DND-41 (cell line): ENCODE measurements around the gene MYEOV.

Source experiments
- ATAC-seq: fragments of 200-7000 bp; cut with Tn5 transposase; 3 replicates; pipeline ENCODE4 v1.9.1; 2021; ENCODE audit warnings: low read depth; ENCODE audit not compliant: insufficient read depth
- DNase-seq: peaks from one replicate; pipeline ENCODE4 v3.0.0-alpha.2; 2020
- H2AFZ ChIP-seq: 2 replicates; pipeline ENCODE4 v1.6.0; 2012; ENCODE audit warnings: low read depth, low read length
- H3K27ac ChIP-seq: 2 replicates; pipeline ENCODE4 v1.5.1; 2012; ENCODE audit warnings: low read length, inconsistent platforms
- H3K27me3 ChIP-seq: fragments of 200-600 bp; sonication (generic); 2 replicates; pipeline ENCODE4 v1.6.0; 2012; ENCODE audit warnings: low read length, mild to moderate bottlenecking, inconsistent platforms; ENCODE audit not compliant: insufficient read depth, poor library complexity
- H3K36me3 ChIP-seq: 2 replicates; pipeline ENCODE4 v1.5.1; 2012; ENCODE audit warnings: low read length, inconsistent platforms; ENCODE audit not compliant: insufficient read depth
- H3K4me1 ChIP-seq: 2 replicates; pipeline ENCODE4 v1.5.1; 2012; ENCODE audit warnings: mild to moderate bottlenecking, low read length; ENCODE audit not compliant: insufficient read depth
- H3K4me2 ChIP-seq: 2 replicates; pipeline ENCODE4 v1.6.0; 2012; ENCODE audit warnings: mild to moderate bottlenecking, moderate library complexity, low read length, inconsistent platforms; ENCODE audit not compliant: insufficient read depth
- H3K4me3 ChIP-seq, 2 experiments: fragments of 200-600 bp in 1 of 2; shearing (Covaris generic) in 1 of 2; 2 replicates each; pipeline ENCODE4 v1.5.1; 2012 to 2016; ENCODE audit warnings: inconsistent platforms in 2 of 2, low read length in 2 of 2, mild to moderate bottlenecking in 2 of 2, low read depth in 1 of 2, moderate library complexity in 1 of 2
- H3K79me2 ChIP-seq: 2 replicates; pipeline ENCODE4 v1.6.0; 2012; ENCODE audit warnings: low read length, inconsistent platforms; ENCODE audit not compliant: insufficient read depth
- H3K9ac ChIP-seq: 2 replicates; pipeline ENCODE4 v1.6.0; 2012; ENCODE audit warnings: low read depth, mild to moderate bottlenecking, inconsistent platforms, low read length, moderate library complexity
- H3K9me3 ChIP-seq: 2 replicates; pipeline ENCODE4 v1.5.1; 2012; ENCODE audit warnings: low read length, moderate library complexity, mild to moderate bottlenecking, inconsistent platforms; ENCODE audit not compliant: insufficient read depth, severe bottlenecking
- H4K20me1 ChIP-seq: 2 replicates; pipeline ENCODE4 v1.6.0; 2012; ENCODE audit warnings: low read length; ENCODE audit not compliant: insufficient read depth
- EZH2 ChIP-seq: IDR thresholded peaks from 3 replicates; pipeline ENCODE4 v1.6.1; 2012; ENCODE audit warnings: borderline replicate concordance, low read depth, mild to moderate bottlenecking, moderate library complexity, low read length, inconsistent platforms; ENCODE audit not compliant: severe bottlenecking
- TF ChIP-seq, protein P1 (sequence below): IDR thresholded peaks from 2 replicates; pipeline ENCODE4 v1.5.1; 2012; ENCODE audit warnings: borderline replicate concordance, low read length, moderate library complexity, mild to moderate bottlenecking; ENCODE audit not compliant: poor library complexity, severe bottlenecking; ENCODE audit errors: extremely low read depth

The MYEOV gene

GRCh38 chr11:69245491-69246345 is 48.2 kb upstream of the MYEOV start:
- H3K27me3 ChIP-seq = no peaks in the 10 kb centered on the region
- no peak overlapping the region for H3K9ac ChIP-seq
- no peaks in the 10 kb centered on the region for H3K9me3 ChIP-seq
- H3K4me3 ChIP-seq = no peak overlapping the region
- H3K4me1 ChIP-seq = no peaks in the 10 kb centered on the region
- no peak for DNase-seq
- no peak overlapping the region for H3K4me2 ChIP-seq
- ATAC-seq = no peak
- H4K20me1 ChIP-seq = no peaks in the 10 kb centered on the region
- H3K27ac ChIP-seq = no peak overlapping the region
- no peaks in the 10 kb centered on the region for H3K36me3 ChIP-seq
- no peaks in the 10 kb centered on the region for H3K79me2 ChIP-seq
- TF ChIP-seq, protein P1, sequence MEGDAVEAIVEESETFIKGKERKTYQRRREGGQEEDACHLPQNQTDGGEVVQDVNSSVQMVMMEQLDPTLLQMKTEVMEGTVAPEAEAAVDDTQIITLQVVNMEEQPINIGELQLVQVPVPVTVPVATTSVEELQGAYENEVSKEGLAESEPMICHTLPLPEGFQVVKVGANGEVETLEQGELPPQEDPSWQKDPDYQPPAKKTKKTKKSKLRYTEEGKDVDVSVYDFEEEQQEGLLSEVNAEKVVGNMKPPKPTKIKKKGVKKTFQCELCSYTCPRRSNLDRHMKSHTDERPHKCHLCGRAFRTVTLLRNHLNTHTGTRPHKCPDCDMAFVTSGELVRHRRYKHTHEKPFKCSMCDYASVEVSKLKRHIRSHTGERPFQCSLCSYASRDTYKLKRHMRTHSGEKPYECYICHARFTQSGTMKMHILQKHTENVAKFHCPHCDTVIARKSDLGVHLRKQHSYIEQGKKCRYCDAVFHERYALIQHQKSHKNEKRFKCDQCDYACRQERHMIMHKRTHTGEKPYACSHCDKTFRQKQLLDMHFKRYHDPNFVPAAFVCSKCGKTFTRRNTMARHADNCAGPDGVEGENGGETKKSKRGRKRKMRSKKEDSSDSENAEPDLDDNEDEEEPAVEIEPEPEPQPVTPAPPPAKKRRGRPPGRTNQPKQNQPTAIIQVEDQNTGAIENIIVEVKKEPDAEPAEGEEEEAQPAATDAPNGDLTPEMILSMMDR = no peak
- H2AFZ ChIP-seq = no peak overlapping the region

GRCh38 chr11:69249311-69250185 is 44.4 kb upstream of the MYEOV start:
- no peak overlapping the region for H3K4me2 ChIP-seq
- no peak for ATAC-seq
- H3K27me3 ChIP-seq = no peaks in the 10 kb centered on the region
- H3K4me1 ChIP-seq = no peaks in the 10 kb centered on the region
- no peak overlapping the region for H3K27ac ChIP-seq
- no peaks in the 10 kb centered on the region for H4K20me1 ChIP-seq
- H3K4me3 ChIP-seq = no peak overlapping the region
- no peaks in the 10 kb centered on the region for H3K9me3 ChIP-seq
- DNase-seq = no peak
- TF ChIP-seq EZH2 = no peak
- TF ChIP-seq, protein P1 = no peak
- H2AFZ ChIP-seq = no peak overlapping the region
- no peak overlapping the region for H3K9ac ChIP-seq
- H3K79me2 ChIP-seq = no peaks in the 10 kb centered on the region
- no peaks in the 10 kb centered on the region for H3K36me3 ChIP-seq

- TF ChIP-seq, protein P1 = no peak
- no peak for TF ChIP-seq EZH2
- ATAC-seq (no peak), DNase-seq (no peak)
- no peaks in the 10 kb centered on the region for H3K36me3 ChIP-seq
- H3K27me3 ChIP-seq = no peaks in the 10 kb centered on the region
- no peaks in the 10 kb centered on the region for H3K4me1 ChIP-seq
- H2AFZ ChIP-seq = no peak overlapping the region
- no peaks in the 10 kb centered on the region for H3K9me3 ChIP-seq
- no peaks in the 10 kb centered on the region for H4K20me1 ChIP-seq
- H3K4me3 ChIP-seq = no peak overlapping the region
- H3K27ac ChIP-seq = no peak overlapping the region
- H3K79me2 ChIP-seq = no peaks in the 10 kb centered on the region
- no peak overlapping the region for H3K9ac ChIP-seq
- no peak overlapping the region for H3K4me2 ChIP-seq
These were observed 43.5 kb upstream of the MYEOV start for GRCh38 chr11:69250186-69251056.
